Stimulated activated CD4-positive, alpha-beta T cell treated with anti-CD3 and anti-CD28 coated beads, TNF-alpha, amount 100 ng/mL, for 1 hour (primary cell): ENCODE results near the gene CSNK1E.

ENCODE experiments used
- DNase-seq, 3 donors: peaks; one replicate each; pipeline ENCODE4 v3.0.0-alpha.2; 2020; ENCODE audit warnings: low read depth in 3 of 3, low spot score in 1 of 3

Gene CSNK1E

DNA sequence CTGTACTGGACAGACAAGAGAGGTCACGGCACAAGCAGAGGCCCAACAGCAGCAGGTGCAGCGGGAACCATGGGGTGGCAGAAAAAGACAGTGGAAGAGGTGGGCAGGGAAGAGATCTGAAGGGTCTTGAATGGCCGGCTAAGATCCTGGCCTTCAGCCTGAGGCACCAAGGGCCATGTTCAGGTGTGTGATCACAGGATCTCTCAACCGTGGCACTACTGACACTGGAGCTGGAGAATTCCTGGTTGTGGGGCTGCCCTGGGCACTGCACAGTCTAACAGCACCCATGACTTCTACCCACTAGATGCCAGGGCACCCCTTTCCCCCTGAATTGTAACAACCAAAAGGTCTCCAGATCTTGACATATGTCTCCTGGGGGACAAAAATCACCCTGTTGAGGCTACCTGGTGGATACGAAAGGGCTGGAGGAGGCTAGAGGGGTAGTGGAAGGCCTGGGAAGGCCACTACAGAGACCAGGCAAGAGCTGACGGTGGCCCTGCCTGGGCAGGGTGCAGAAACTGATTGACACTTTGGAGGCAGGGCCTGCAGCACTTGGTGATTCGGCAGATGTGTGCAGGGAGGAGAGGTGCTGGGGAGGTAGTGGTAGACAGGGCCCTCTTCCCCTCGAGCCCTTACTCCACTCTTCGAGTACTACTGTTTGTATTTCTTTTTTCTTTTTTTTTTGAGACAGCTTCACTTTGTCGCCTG is 8.3 kb downstream of the CSNK1E start:
- no peak for DNase-seq

DNA sequence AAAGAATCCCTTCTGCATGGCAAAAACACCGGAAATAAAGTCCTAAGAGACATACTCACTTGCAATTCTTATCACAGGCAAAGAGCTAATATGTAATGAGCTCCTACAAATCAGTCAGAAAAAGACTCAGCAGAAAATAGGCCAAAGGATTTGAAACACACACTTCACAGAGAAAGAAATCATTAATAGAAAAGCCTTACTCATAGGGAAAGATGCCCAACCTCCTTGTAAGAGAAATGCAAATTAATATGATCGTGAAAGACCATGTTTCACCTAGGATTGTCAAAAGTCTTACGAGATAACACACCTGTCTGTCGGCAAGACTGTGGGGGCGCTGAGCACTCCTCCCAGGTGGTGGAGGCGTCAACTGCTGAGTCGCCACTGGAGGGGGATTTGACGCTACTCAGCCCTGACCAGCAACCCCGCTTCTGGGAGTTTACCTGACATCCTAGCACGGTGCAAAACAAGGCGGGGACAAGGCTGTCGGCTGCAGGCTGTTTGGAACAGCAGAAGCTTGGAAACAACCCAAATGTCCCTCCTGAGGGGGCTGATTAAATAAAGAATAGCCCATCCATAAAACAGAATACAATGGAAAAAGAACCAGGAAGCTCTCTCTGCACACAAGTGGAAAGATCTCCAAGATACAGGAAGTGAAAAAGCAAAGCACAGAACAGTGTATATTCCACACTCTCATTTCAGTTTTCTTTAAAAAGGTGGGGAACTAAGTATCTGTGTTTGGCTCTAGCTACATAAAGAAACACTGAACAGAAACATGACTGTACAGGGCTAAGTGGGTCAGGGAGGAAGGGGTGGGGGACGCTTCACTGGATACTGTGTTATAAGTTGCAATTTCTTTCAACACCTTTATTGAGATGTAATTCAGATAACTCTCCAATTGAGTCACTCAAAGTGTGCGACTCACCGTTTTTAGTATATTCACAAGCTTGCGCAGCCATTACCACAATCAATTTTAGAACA is 11.5 kb downstream of the CSNK1E start:
- DNase-seq, result no peak

DNA sequence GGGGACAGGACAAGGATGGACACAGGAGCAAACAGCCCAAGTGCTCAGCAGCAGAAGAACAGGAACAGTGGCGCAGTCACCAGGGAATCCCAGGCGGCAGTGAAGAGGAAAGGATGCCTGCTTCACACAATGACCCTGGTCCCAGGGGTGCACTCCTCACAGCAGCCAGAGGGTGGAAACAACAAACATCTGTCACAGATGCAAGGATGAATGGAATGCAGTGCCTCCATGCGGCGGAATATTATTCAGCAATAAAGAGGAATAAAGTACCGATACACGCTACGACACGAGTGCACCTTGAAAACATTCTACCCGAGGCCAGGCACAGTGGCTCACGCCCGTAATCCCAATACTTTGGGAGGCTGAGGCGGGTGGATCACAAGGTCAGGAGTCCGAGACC is 12.7 kb downstream of the CSNK1E start:
- DNase-seq, result no peak

- no peak for DNase-seq
Observed at GRCh38 chr22:38303974-38304373, 13.3 kb downstream of the CSNK1E start.

- DNase-seq, result no peak
Observed at GRCh38 chr22:38302906-38303305, 14.3 kb downstream of the CSNK1E start.

GRCh38 chr22:38300946-38301345 is 16.3 kb downstream of the CSNK1E start:
- DNase-seq, result no peak

GRCh38 chr22:38300197-38300945 is 16.9 kb downstream of the CSNK1E start:
- no peak for DNase-seq

DNA sequence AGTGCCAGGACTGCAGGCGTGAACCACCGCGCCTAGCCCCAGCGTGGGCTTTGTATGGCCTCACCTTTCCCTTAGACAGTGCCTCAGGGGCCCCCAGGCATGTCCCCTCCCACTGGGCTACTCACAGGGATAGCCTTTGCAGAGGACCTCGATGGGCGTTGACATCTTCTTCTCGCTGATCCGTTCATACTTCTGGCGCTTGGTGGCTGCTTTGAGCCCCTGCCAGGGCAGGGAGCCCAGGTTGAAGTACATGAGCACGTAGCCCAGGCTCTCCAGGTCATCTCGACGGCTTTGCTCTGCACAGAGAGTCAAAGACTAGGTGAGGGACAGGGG is 17.5 kb downstream of the CSNK1E start:
- no peak for DNase-seq

- peak in 2 of 3 donors; percentile 20 to 38 for DNase-seq
Observed at GRCh38 chr22:38298312-38299005, 18.8 kb downstream of the CSNK1E start.

- DNase-seq, result no peak
Observed at GRCh38 chr22:38296372-38296771, 20.9 kb downstream of the CSNK1E start.

- DNase-seq, result no peak
Observed at GRCh38 chr22:38295863-38296262, 21.4 kb downstream of the CSNK1E start.

- no peak for DNase-seq
Observed at GRCh38 chr22:38295339-38295738, 21.9 kb downstream of the CSNK1E start.

DNA sequence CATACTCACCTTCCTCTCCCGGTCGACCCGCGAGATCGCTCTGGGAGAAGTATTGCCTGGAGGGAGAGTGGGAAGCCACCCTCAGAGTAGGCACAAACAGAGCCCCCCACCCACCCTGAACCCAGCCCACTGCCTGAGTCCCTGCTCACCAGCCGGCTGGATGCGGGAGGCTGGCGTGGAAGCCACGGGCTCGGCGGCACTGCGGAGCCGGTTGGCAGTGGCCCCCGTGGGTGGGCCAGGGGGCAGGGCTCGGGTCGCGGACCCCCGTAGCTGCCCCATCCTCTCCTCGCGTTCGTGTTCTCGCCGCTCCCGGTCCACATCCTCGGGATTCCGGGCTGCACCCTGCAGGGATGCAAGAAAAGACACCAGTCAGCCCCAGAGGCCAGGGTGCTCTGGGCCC is 23.0 kb downstream of the CSNK1E start:
- DNase-seq, result no peak

- DNase-seq, result no peak
Observed at GRCh38 chr22:38292694-38293093, 24.5 kb downstream of the CSNK1E start.

- DNase-seq, result no peak
Observed at GRCh38 chr22:38291201-38291777, 25.9 kb downstream of the CSNK1E start.

GRCh38 chr22:38290347-38290746 is 26.9 kb downstream of the CSNK1E start:
- DNase-seq, result no peak

DNA sequence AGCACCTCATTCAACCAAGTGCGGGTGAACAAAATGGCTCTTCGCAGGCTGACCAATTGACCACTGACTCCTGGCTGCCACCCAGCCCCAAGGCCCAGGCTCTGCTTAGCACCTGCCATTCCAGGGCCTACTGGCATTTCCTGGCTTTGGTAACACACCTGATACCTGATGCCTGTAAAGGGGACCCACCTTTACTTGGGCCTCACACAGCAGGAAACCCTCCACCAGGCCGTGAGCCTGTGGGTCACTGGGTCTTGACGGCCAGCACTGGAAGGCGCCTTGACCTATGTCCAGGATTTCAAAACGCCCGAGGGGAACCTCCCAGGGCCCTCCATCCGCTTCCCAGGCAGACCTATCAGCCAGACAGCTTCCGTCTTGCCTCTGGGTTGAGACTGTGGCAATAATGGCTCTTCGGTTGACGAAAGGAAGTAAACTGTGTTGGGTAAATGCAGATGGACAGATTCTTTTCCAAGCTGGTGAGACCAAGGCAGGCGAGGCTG is 27.6 kb downstream of the CSNK1E start:
- DNase-seq, result no peak

- DNase-seq, result no peak
Observed at GRCh38 chr22:38286915-38287669, 30.1 kb downstream of the CSNK1E start.

DNA sequence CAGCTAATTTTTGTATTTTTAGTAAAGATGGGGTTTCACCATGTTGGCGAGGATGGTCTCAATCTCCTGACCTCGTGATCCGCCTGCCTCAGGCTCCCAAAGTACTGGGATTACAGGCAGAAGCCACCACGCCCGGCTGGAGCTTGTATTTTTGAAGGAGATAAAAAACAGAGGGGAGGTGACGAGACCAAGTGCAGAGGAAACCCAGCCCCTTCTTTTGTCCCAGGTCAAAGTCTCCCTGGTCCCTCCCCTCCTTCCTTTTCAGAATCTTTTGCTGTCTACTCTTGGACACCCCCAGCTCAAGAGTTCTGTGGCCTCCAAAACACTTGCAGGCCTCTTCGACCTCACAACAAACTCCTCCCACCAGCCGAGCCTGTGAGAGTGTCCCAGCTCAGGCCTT is 32.2 kb downstream of the CSNK1E start:
- DNase-seq, result no peak

- no peak for DNase-seq
Observed at GRCh38 chr22:38284042-38284402, 33.2 kb downstream of the CSNK1E start.
